Limb (tissue), 2 donors: Measurements from ENCODE around the gene OSGIN1.

ENCODE experiments used
- DNase-seq, 2 donors: peaks; one replicate each; pipeline ENCODE4 v3.0.0-alpha.2; 2016; ENCODE audit errors: extremely low spot score in 2 of 2

The OSGIN1 gene

GRCh38 chr16:83952940-83953795 is at the start of gene OSGIN1:
Gene OSGIN1 (plus strand): TSS chr16:83953240. CDS start chr16:83957672, 4,432 bp downstream.
- peak; percentile 75 to 77 for DNase-seq

- DNase-seq = peak; percentile 62 to 67
Observed at GRCh38 chr16:83903751-83904150, 49.3 kb upstream of the OSGIN1 start.

GRCh38 chr16:83906683-83907082 is 46.4 kb upstream of the OSGIN1 start:
- DNase-seq = no peak

DNA sequence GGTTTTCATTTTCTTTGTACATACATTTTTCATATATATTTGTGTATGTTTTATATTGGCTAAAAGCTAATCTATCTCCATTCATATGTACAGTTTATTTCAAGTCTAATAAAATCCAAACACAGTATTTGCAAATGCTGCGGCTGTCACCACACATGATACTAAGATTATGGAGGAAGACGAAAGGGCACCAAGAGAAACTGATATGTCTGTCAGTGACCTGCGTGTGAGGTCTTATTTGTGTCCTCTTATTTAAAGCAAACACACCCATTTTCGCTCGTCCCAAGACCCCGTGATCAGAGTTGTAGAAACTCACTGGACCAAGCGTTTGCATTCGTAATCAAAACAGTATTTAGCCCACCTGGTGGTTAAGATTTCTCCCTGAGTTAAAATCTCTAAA is 45.9 kb upstream of the OSGIN1 start:
- DNase-seq = no peak

DNA sequence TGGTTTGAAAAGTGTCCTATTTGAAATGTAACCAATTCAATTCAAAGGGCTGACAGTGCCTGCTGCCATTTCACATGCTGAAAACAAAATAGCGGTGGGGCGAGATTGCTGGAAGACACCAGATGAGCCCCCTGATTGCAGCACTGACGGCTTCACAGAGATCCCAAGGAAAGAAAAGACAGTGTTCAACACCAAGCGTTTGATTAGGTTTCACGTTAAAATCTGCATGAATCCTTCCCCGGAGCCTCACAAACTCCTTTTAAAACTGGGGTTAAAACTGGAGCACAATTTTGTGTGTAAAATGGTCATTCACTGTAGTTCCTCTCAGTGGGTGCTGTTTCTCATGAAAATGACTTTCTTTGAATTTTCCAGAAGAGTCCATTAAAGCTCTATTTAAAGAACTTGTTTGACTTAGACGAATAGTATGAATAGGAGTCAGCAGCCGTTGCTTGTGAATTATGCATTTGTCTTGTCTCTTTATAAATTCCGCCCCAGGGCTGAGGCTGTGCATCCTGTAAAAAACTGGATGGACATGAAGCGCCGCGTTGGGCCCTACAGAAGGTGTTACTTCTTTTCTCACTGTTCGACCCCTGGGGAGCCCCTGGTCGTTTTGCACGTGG is 45.3 kb upstream of the OSGIN1 start:
- DNase-seq = no peak

DNA sequence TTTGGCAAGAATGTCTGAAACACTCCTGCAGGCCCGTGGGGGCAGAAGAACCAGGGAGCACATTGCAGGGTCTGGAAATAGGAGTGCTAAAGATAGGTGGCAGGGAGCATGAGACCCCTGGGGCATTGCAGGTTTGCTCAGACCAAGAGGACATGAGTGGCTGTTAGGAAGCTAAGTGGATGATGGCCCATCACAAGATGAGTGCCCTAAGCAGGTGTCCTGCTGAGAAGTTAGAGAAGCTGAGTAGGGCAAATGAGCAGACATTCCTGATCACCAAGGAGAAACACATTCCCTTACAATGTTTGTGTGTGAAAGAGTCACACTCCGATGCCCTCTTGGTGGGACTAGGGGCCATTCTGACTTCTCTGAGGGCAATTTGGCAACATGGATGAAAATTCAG is 44.2 kb upstream of the OSGIN1 start:
- no peak for DNase-seq

DNA sequence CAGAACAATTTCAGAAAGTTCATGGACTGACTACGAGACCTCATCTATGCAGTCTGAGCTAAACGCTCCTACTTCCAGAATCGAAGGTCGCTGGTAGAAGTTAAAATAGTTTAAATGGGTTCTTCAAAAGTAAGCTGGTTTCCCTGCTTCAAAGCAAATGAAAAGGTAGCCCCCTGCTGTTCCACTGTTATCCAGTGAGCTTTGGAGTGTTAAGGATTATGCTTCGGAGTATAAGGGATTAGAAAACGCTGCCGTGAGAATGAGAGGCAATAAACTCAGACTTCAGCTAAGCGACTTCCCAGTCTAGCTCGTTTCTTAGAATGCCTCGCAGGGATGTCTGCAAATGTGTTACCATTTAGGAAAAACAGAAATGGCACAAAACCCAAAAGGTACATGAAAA is 41.8 kb upstream of the OSGIN1 start:
- no peak for DNase-seq

DNA sequence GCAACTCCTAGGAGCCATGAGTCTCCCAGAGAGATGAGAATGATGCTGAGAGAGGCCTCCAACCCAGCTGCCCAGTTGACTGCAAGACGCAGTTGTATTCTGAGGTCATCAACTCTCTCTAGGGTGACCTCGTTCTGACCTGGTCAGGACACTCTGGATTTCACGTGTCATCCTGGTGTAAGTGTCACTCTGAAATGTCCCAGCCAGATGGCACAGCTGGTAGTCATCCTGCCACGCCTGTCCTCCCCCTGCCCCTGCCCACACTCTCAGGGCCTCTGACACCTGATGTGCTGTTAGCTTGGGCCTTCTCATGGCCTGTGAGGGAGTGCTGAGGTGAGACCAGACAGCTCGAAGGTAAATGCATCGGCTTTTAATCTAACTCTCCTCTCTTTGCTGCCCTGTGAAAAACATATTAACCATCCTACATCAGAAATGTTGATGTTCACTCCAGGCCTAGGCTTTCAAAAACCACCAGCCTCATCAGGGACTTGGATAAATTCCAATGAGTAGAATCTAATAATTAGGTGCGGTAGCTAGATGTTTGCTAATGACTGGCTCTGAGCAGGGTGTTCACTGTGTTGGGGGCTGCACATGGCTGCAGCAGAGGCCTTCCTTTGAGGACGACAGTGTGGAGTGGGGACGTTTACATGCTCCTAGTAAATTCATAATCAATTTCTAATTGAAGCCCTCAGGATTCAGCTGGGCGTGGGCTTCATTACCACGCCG is 40.4 kb upstream of the OSGIN1 start:
- no peak for DNase-seq

- DNase-seq = peak in 1 of 2 donors; percentile 32
Observed at GRCh38 chr16:83913245-83913633, 39.8 kb upstream of the OSGIN1 start.

DNA sequence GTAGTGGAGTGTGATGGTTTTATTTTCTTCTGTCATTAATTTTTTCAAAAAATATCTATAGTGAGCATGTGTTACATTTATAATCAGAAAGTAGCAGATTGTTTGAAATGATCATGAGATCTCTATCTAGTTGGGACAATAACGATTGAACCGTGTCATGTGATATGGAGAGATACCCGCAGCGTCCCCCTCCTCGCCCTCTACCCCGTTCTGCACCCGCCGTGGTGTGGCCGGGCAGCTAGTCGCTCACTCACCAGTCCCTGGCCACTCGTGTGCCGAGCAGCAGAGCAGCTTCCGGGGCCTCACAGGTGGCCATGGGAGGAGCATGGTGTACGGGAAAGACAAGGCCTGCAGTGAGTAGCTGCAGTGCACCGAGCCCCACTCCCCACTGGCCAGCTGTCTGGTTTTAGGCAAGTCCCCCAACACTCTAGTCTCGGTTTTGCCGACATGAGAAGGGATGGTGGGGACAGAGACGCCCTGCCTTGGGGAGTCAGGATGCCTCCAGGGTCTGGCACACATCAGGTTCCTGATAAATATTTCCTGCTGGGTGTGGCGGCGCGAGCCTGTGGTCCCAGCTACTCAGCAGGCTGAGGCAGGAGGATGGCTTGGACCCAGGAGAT is 38.8 kb upstream of the OSGIN1 start:
- DNase-seq = no peak

DNA sequence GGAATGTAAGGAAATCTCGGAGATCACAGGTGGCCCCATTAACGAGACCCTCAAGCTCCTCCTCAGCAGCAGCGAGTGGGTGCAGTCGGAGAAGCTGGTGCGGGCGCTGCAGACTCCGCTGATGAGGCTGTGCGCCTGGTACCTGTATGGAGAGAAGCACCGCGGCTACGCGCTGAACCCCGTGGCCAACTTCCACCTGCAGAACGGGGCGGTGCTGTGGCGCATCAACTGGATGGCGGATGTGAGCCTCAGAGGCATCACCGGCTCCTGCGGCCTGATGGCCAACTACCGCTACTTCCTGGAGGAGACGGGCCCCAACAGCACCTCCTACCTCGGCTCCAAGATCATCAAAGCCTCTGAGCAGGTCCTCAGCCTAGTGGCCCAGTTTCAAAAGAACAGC is 38.0 kb upstream of the OSGIN1 start:
- DNase-seq = no peak

DNA sequence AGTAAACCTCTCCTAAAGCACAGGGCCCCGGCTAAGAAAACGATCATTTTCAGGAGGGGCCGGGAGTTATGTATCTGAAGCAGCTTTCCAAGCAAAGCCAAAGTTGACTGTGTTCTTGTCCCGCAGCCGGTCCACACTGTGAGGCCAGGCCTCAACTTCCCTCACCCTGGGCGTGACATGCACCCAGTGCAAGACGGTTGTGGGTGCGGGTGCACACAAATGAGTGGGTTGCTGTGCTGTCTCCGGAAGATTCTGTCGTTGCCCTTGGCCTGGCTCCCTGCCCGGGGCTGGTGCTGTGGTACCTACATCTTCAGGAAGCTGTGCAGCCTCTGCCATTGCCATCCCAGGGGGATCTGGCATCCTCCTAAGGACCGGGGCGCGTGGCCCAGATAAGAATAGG is 37.5 kb upstream of the OSGIN1 start:
- no peak for DNase-seq

DNA sequence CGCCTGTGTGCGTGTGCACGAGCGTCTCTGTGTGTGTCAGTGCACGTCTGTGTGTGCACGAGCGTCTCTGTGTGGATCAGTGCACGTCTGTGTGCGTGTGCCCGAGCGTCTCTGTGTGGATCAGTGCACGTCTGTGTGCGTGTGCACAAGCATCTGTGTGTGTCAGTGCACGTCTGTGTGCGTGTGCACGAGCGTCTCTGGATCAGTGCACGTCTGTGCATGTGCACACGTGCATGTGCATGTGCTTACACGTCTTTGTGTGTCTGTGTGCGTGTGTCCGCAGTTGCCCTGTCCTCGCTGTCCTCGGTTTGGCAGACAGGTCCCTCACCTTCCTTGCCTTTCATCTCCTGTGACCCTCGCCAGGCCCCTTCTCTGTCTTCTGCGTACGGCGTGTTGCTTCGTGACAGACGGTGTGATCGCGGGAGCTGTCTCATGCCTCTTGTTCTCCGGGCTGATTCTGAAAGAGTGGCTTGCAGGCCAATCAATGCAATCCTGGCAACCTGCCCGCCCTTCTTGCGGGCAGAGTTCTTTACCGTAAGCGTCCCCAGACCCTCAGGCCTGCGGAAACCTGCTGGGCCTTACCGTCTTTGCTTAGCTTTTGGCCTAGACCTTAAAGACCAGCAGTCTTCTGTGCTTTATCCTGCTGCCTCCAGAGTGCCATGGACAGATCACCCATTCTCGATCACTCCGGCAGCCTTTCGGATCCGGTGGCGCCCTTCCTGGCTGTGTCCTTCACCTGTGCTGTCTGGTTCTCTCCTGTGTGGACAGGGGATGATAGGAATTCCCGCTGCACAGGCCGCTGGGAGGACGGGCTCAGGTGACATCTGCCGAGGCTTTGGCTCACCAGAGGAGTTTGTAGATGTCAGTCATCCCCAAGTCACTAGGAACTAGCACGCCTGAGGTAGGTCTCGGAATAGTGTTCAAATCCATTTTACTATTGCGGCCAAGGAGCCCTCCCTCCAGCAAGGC is 35.6 kb upstream of the OSGIN1 start:
- DNase-seq = no peak

- no peak for DNase-seq
Observed at GRCh38 chr16:83920894-83921491, 32.0 kb upstream of the OSGIN1 start.

GRCh38 chr16:83923581-83924365 is 29.3 kb upstream of the OSGIN1 start:
- DNase-seq = no peak

DNA sequence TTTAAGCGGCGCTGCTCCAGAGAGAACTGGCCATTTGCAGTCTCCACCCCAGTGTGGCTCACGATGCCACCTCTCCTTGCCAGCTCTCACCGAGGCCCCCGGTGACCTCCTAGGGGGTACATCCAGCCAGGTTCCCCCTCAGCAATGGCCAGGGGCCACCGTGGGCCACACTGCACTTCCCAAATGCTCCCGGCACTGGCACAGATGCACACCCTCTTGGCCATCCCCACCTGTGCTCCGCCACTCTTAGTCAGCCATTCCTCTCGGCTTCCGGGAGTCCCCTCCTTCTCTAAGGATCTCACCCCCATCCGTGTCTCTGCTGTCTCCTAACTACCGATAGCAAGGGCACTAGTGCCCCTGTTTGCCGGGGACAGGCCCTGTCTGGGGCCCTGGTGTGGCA is 28.4 kb upstream of the OSGIN1 start:
- no peak for DNase-seq

- no peak for DNase-seq
Observed at GRCh38 chr16:83925095-83925905, 27.7 kb upstream of the OSGIN1 start.

DNA sequence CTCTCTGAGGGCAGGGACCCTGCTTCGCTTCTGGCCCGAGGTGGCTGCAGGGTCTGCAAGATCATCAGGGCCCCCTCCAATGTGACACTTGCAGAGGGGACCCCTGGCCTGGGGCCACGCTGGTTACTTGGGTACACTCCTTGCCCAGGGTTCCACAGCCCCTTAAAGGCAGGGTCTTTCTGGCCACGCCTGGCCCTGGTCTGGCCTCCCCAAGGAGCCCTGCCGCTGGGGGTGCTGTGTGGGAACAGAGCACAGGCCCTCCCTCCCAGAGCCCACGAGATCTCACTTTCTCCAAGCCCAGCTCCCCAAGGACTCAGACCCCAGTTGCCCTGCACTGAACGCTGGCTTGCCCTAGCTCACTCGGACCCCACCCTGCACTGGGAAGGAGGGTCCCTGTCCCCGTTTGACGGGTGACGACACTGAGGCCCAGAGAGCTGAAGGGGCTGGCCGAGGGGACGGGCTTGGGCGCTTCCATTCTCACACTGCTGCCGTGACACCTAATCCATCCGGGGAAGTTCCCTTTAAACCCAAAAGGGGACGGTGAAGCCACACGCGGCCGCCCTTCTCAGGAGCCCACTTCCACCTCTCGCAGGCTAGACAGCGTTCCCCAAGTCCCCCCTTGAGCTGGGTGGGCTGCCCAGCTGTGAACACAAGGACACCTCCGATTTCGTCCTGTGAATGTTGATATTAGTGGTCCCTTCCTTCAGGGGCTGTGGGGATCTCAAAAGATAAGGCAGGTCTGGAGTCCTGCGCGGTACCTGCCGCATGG is 26.9 kb upstream of the OSGIN1 start:
- no peak for DNase-seq
